ENCODE results near the gene ONECUT1.

DNA sequence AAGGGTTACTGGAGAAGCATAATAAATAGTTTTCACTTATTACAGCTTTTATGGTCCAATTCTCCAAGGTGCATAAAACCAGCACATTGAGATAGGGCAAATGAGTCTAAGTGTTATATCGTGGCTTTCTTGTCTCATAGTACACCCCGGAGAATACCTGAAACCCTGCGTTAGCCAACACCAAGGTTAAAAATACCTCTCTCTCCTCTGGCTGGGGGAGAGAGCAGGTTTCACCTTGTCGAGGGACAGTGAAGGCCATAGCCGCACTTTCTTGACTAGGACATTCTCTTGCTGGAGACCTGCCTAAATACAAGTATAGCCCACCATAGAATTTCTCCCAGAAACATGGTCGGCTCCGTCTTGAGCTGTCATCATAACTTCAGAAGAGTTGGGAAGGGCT is 59.5 kb downstream of the ONECUT1 start:
- TF ChIP-seq POLR2A (IDR thresholded peaks at IDR 0.05) = no peak
- TF ChIP-seq, protein P1, sequence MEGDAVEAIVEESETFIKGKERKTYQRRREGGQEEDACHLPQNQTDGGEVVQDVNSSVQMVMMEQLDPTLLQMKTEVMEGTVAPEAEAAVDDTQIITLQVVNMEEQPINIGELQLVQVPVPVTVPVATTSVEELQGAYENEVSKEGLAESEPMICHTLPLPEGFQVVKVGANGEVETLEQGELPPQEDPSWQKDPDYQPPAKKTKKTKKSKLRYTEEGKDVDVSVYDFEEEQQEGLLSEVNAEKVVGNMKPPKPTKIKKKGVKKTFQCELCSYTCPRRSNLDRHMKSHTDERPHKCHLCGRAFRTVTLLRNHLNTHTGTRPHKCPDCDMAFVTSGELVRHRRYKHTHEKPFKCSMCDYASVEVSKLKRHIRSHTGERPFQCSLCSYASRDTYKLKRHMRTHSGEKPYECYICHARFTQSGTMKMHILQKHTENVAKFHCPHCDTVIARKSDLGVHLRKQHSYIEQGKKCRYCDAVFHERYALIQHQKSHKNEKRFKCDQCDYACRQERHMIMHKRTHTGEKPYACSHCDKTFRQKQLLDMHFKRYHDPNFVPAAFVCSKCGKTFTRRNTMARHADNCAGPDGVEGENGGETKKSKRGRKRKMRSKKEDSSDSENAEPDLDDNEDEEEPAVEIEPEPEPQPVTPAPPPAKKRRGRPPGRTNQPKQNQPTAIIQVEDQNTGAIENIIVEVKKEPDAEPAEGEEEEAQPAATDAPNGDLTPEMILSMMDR (IDR thresholded peaks at IDR 0.05 in 8 of 11, conservative IDR thresholded peaks at IDR 0.05 in 3 of 11) = no peak
